H1 (cell line): ENCODE measurements around the gene NAGLU. TPM values are rescaled to one million over a fixed set of nuclear protein-coding genes. Genes with fewer than 3 reads are reported as not detected.

Experiments used
- ASH2L ChIP-seq: fragments of 200-600, 300-600 bp; sonication (generic); IDR thresholded peaks from one replicate; pipeline ENCODE4 v1.7.1; 2017; ENCODE audit warnings: low read length
- BCL11A ChIP-seq, 2 experiments: IDR thresholded peaks; one replicate each; pipeline ENCODE4 v1.6.1; 2011; ENCODE audit warnings: low read depth in 2 of 2, low read length in 2 of 2, mild to moderate bottlenecking in 2 of 2
- CREB1 ChIP-seq: IDR thresholded peaks from 2 replicates; pipeline ENCODE4 v1.6.1; 2012; ENCODE audit warnings: inconsistent platforms
- GABPA ChIP-seq: IDR thresholded peaks from 2 replicates; pipeline ENCODE4 v1.6.1; 2011; ENCODE audit warnings: mild to moderate bottlenecking, low read length, moderate library complexity, borderline replicate concordance; ENCODE audit not compliant: insufficient read depth
- NANOG ChIP-seq: IDR thresholded peaks from 2 replicates; pipeline ENCODE4 v1.6.1; 2011; ENCODE audit warnings: low read length, low read depth, mild to moderate bottlenecking, inconsistent platforms; ENCODE audit not compliant: insufficient read depth, poor library complexity, severe bottlenecking
- NRF1 ChIP-seq: IDR thresholded peaks from 2 replicates; pipeline ENCODE4 v1.6.1; 2011; ENCODE audit warnings: mild to moderate bottlenecking, low read depth, low read length, improper control_type of control experiment
- POLR2A ChIP-seq, 2 experiments: IDR thresholded peaks; 1 replicate in 1 of 2; 2 replicates in 1 of 2; pipeline ENCODE4 v1.6.1; 2011; ENCODE audit warnings: low read depth in 2 of 2, low read length in 2 of 2, mild to moderate bottlenecking in 2 of 2; ENCODE audit errors: control extremely low read depth in 1 of 2
- POLR2AphosphoS5 ChIP-seq: IDR thresholded peaks from 2 replicates; pipeline ENCODE4 v1.6.1; 2011; ENCODE audit warnings: low read depth, low read length
- RBBP5 ChIP-seq: IDR thresholded peaks from 2 replicates; pipeline ENCODE4 v1.7.1; 2012; ENCODE audit warnings: low read depth, mild to moderate bottlenecking, inconsistent platforms, low read length, moderate library complexity, borderline replicate concordance
- RXRA ChIP-seq: IDR thresholded peaks from 2 replicates; pipeline ENCODE4 v1.6.1; 2011; ENCODE audit warnings: low read depth, mild to moderate bottlenecking, low read length, moderate library complexity; ENCODE audit not compliant: insufficient read depth
- SIN3A ChIP-seq, 2 experiments: IDR thresholded peaks in 1 of 2; conservative IDR thresholded peaks in 1 of 2; 2 replicates each; pipeline ENCODE4 v1.6.1; 2011 to 2012; ENCODE audit warnings: low read length in 2 of 2, improper control_type of control experiment in 1 of 2, low read depth in 1 of 2, mild to moderate bottlenecking in 1 of 2
- SIX5 ChIP-seq: IDR thresholded peaks from 2 replicates; pipeline ENCODE4 v1.6.1; 2011; ENCODE audit warnings: mild to moderate bottlenecking, low read depth, low read length
- SP4 ChIP-seq: IDR thresholded peaks from 2 replicates; pipeline ENCODE4 v1.6.1; 2012; ENCODE audit warnings: low read length, inconsistent platforms
- SRF ChIP-seq: IDR thresholded peaks from 2 replicates; pipeline ENCODE4 v1.6.1; 2011; ENCODE audit warnings: mild to moderate bottlenecking, low read depth, low read length, moderate library complexity
- TAF7 ChIP-seq: optimal IDR thresholded peaks from 2 replicates; pipeline ENCODE3; 2011; ENCODE audit warnings: low read depth, mild to moderate bottlenecking, inconsistent platforms, low read length, moderate library complexity, borderline replicate concordance
- TBP ChIP-seq: IDR thresholded peaks from 2 replicates; pipeline ENCODE4 v1.6.1; 2011; ENCODE audit warnings: low read depth, low read length, improper control_type of control experiment
- TCF12 ChIP-seq: IDR thresholded peaks from 2 replicates; pipeline ENCODE4 v1.6.1; 2011; ENCODE audit warnings: low read depth, mild to moderate bottlenecking, low read length
- YY1 ChIP-seq: IDR thresholded peaks from 2 replicates; pipeline ENCODE4 v1.6.1; 2011; ENCODE audit warnings: low read depth, mild to moderate bottlenecking, low read length
- ZNF274 ChIP-seq: IDR thresholded peaks from 2 replicates; pipeline ENCODE4 v1.7.0; 2012; ENCODE audit warnings: low read length, borderline replicate concordance; ENCODE audit errors: extremely low read depth
- polyA plus RNA-seq, 7 experiments: library from polyadenylated mRNA; depleted of rRNA in 3 of 7; stranded (reverse) in 5 of 7; unstranded in 2 of 7; fragments of >200 nt in 5 of 7; fragments of 200-250 nt in 2 of 7; gene quantifications; 1 replicate in 5 of 7; 2 replicates in 1 of 7; 4 replicates in 1 of 7; pipeline versions ENCODE4 v1.2.1 to v1.2.3, GENCODE V29; 2011 to 2013; ENCODE audit warnings: missing spikeins in 2 of 7, mixed read lengths in 2 of 7
- total RNA-seq: library from RNA; stranded (reverse); fragmentation: NEBNext Ultra II Directional; extraction: Animal tissue kit (Norgen Biotek cat#: 25700); gene quantifications from 2 replicates; pipeline ENCODE4 v1.2.1, GENCODE V29; 2021
- TF ChIP-seq, protein P1 (sequence below): IDR thresholded peaks from 2 replicates; pipeline ENCODE4 v1.6.1; 2012; ENCODE audit warnings: low read length, inconsistent platforms
- TF ChIP-seq, protein P2 (sequence below): IDR thresholded peaks from 2 replicates; pipeline ENCODE4 v1.6.1; 2012; ENCODE audit warnings: inconsistent platforms

NAGLU gene
- total and polyA plus RNA-seq, 2 of the 8 experiments (the other 6 are each of a cell fraction or from before 2014, with no cell fraction given), result 21.3 to 21.6 TPM

DNA sequence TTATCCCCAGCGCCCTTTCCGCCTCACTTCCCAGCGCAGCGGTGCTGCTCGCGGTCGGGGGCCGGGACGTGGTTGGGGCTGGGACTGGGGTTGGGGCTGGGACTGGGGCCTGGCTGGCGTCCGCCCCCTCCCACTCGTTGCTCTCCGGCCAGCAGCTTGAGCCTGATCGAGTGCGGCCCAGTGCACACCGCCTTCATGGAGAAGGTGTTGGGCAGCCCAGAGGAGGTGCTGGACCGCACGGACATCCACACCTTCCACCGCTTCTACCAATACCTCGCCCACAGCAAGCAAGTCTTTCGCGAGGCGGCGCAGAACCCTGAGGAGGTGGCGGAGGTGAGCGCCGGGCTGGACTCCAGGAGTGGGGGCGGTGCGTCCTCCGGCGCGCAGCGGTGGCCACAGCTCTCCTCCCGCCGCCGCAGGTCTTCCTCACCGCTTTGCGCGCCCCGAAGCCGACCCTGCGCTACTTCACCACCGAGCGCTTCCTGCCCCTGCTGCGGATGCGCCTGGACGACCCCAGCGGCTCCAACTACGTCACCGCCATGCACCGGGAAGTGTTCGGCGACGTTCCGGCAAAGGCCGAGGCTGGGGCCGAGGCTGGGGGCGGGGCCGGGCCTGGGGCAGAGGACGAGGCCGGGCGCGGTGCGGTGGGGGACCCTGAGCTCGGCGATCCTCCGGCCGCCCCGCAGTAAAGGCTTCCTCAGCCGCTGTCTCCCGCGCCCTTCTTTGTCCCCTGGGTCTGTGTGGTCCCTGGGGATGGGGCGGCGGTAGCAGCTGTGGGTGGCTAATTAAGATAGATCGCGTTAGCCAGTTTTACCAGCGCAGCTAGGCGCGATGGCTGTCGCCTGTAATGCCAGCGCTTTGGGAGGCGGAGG lies 18.4 kb downstream of the NAGLU start (continued):
- TF ChIP-seq ZNF274 (no peak), SRF (no peak), RBBP5 (peak; percentile 93), SIX5 (no peak), ASH2L (peak; percentile 79), NRF1 (peak; percentile 18; the same call in 1 of the 2 replicates), TBP (peak; percentile 43; the same call in 1 of the 2 replicates), TCF12 (no peak), SIN3A (conservative IDR thresholded peaks at IDR 0.05 in 1 of 2, IDR thresholded peaks at IDR 0.05 in 1 of 2; ENCODE audit: low read depth in 1 of 2, low read length in 2 of 2) (peak in 1 of 2 experiments; percentile 67; a peak in 1 of 4 replicates), POLR2AphosphoS5 (peak; percentile 29; the same call in 1 of the 2 replicates), CREB1 (peak; percentile 93), TAF7 (peak; percentile 15), BCL11A (IDR thresholded peaks at IDR 0.05; ENCODE audit: low read depth in 2 of 2, low read length in 2 of 2) (no peak), GABPA (no peak), NANOG (no peak), SP4 (no peak), YY1 (0 out of 2 replicates have a peak, but pooled peaks have one; percentile 8), POLR2A (IDR thresholded peaks at IDR 0.05; ENCODE audit: control extremely low read depth in 1 of 2, low read depth in 2 of 2, low read length in 2 of 2) (peak in 1 of 2 experiments; percentile 70; a peak in 2 of 3 replicates), RXRA (no peak)
- TF ChIP-seq, protein P1, sequence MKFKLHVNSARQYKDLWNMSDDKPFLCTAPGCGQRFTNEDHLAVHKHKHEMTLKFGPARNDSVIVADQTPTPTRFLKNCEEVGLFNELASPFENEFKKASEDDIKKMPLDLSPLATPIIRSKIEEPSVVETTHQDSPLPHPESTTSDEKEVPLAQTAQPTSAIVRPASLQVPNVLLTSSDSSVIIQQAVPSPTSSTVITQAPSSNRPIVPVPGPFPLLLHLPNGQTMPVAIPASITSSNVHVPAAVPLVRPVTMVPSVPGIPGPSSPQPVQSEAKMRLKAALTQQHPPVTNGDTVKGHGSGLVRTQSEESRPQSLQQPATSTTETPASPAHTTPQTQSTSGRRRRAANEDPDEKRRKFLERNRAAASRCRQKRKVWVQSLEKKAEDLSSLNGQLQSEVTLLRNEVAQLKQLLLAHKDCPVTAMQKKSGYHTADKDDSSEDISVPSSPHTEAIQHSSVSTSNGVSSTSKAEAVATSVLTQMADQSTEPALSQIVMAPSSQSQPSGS, result no peak
- TF ChIP-seq, protein P2, sequence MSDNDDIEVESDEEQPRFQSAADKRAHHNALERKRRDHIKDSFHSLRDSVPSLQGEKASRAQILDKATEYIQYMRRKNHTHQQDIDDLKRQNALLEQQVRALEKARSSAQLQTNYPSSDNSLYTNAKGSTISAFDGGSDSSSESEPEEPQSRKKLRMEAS, result peak; percentile 14; the same call in 1 of the 2 replicates
- TF ChIP-seq, all 59 proteins: peak for 14
